KMS-11 (cell line): ENCODE measurements around the gene PPP1R13B.
A peak's percentile ranks its signal among the peaks of the same experiment; 100 is the strongest.

Experiments used
- H2AFZ ChIP-seq: fragments of 200-600 bp; sonication (generic); 2 replicates; pipeline ENCODE4 v1.6.1; 2016; ENCODE audit warnings: antibody characterized with exemption, mixed run types, low read depth
- H3K27ac ChIP-seq: fragments of 200-600 bp; sonication (generic); 2 replicates; pipeline ENCODE4 v1.6.1; 2016; ENCODE audit warnings: mild to moderate bottlenecking, mixed run types
- H3K27me3 ChIP-seq: fragments of 200-600 bp; sonication (generic); 2 replicates; pipeline ENCODE4 v1.6.1; 2017; ENCODE audit warnings: mild to moderate bottlenecking, low read depth, mixed run types, moderate library complexity; ENCODE audit not compliant: insufficient read depth
- H3K36me3 ChIP-seq: fragments of 200-600 bp; sonication (generic); 2 replicates; pipeline ENCODE4 v1.6.1; 2017; ENCODE audit warnings: mild to moderate bottlenecking, mixed run types; ENCODE audit not compliant: insufficient read depth
- H3K4me1 ChIP-seq: fragments of 200-600 bp; sonication (generic); 2 replicates; pipeline ENCODE4 v1.6.1; 2016; ENCODE audit warnings: mild to moderate bottlenecking, low read depth, mixed run types; ENCODE audit not compliant: poor library complexity, severe bottlenecking
- H3K4me2 ChIP-seq: fragments of 200-600 bp; sonication (generic); 2 replicates; pipeline ENCODE4 v1.7.0; 2016; ENCODE audit warnings: mild to moderate bottlenecking, mixed run types
- H3K4me3 ChIP-seq: fragments of 200-600 bp; sonication (generic); IDR thresholded peaks from 2 replicates; pipeline ENCODE4 v1.6.1; 2017; ENCODE audit warnings: low read depth, low read length, mixed read lengths; ENCODE audit not compliant: insufficient read depth
- H3K79me2 ChIP-seq: fragments of 200-600 bp; sonication (generic); 2 replicates; pipeline ENCODE4 v1.6.1; 2016; ENCODE audit warnings: low read depth, mixed run types; ENCODE audit not compliant: insufficient read depth
- H3K9ac ChIP-seq: fragments of 200-600 bp; sonication (generic); 2 replicates; pipeline ENCODE4 v1.6.1; 2016; ENCODE audit warnings: mild to moderate bottlenecking, mixed run types
- H4K20me1 ChIP-seq: fragments of 200-600 bp; sonication (generic); 2 replicates; pipeline ENCODE4 v1.6.1; 2016; ENCODE audit warnings: mild to moderate bottlenecking, mixed run types; ENCODE audit not compliant: insufficient read depth
- TF ChIP-seq, protein P1 (sequence below): fragments of 200-600 bp; sonication (generic); conservative IDR thresholded peaks from 2 replicates; pipeline ENCODE4 v1.6.1; 2017; ENCODE audit warnings: low read depth, mild to moderate bottlenecking, antibody characterized with exemption, low read length, moderate library complexity, mixed read lengths

PPP1R13B gene

DNA sequence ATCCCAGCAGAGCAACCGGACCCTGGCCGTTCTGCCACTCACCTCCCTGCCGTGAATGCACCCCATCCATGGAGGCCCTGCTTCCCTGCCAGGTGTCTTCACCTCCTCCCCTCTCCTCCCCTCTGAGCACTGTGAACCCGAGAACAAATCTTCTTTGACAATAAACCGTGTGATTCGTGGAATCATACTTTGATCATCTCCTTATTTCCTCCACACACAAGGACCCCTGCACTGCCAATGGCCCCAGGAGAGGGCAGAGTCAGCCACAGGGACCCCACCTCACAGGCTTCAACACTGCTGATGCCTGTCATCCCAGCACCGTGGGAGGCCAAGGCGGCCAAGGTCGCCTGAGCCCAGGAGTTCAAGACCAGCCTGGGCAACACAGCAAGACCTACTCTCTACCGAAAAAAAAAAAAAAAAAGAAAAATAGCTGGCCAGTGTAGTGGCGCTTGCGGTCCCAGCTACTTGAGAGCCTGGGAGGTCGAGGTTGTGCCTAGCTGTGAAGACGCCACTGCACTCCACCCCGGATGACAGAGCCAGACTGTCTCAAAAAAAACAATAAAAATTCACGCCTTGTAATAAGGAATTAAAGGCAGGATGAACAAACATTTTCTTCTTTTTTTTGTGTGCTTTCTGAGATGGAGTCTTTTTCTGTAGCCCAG, 133.2 kb downstream of the PPP1R13B start:
- TF ChIP-seq, protein P1, sequence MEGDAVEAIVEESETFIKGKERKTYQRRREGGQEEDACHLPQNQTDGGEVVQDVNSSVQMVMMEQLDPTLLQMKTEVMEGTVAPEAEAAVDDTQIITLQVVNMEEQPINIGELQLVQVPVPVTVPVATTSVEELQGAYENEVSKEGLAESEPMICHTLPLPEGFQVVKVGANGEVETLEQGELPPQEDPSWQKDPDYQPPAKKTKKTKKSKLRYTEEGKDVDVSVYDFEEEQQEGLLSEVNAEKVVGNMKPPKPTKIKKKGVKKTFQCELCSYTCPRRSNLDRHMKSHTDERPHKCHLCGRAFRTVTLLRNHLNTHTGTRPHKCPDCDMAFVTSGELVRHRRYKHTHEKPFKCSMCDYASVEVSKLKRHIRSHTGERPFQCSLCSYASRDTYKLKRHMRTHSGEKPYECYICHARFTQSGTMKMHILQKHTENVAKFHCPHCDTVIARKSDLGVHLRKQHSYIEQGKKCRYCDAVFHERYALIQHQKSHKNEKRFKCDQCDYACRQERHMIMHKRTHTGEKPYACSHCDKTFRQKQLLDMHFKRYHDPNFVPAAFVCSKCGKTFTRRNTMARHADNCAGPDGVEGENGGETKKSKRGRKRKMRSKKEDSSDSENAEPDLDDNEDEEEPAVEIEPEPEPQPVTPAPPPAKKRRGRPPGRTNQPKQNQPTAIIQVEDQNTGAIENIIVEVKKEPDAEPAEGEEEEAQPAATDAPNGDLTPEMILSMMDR = no peak
- H3K4me1 ChIP-seq = no peaks in the 10 kb centered on the region
- H3K36me3 ChIP-seq = no peaks in the 10 kb centered on the region
- H3K4me2 ChIP-seq = peak overlapping the region; percentile 48; the same call in 1 of the 2 replicates
- no peak overlapping the region for H3K4me3 ChIP-seq
- H3K27me3 ChIP-seq = no peaks in the 10 kb centered on the region
- H3K27ac ChIP-seq = peak overlapping the region; percentile 77; the same call in 1 of the 2 replicates
- peak overlapping the region; percentile 89; the same call in 1 of the 2 replicates for H3K9ac ChIP-seq
- no peaks in the 10 kb centered on the region for H4K20me1 ChIP-seq
- no peak overlapping the region for H2AFZ ChIP-seq
- H3K79me2 ChIP-seq = peaks cover 15% of the 10 kb centered on the region; the same call in 1 of the 2 replicates

DNA sequence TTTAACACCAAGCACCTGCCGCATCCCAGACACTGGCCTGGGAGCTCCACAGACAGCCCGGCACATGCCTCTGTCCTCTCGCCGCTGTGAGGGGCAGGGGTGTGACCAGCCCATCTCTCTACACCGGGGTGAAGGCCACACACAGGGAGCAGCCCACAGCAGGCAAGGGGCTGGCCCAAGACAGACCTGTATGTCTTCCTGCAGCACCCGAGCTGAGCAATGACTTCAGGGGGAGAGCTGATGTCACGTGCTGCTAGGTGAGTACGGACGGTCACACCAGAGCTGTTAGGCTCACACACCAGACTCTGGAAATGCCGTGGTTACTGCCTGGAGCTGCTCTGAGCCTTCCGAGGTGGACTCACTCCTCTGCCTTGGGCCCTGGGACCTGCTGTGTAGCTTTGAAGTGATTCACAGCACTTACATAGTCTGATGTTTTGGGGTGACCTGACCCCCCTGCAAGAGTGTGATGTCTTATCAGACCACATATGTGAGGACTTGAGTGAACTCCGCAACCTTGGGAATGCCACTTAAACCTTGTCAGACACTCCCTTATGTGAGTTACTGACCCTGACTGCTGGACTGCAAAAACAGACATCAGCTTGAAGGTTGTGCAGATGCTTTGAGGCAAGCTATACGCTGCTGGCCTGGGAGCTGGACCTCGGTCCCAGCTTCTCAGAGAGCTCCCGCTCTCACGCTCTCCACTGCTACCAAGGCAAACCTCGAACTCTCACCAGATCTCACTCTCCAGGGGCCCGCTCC, 133.9 kb downstream of the PPP1R13B start:
- peaks cover 15% of the 10 kb centered on the region; the same call in 1 of the 2 replicates for H3K79me2 ChIP-seq
- TF ChIP-seq, protein P1 = no peak
- no peak overlapping the region for H3K9ac ChIP-seq
- no peak overlapping the region for H2AFZ ChIP-seq
- H3K4me1 ChIP-seq = no peaks in the 10 kb centered on the region
- H3K4me3 ChIP-seq = no peak overlapping the region
- H3K27ac ChIP-seq = no peak overlapping the region
- no peaks in the 10 kb centered on the region for H3K27me3 ChIP-seq
- H3K36me3 ChIP-seq = no peaks in the 10 kb centered on the region
- no peaks in the 10 kb centered on the region for H4K20me1 ChIP-seq
- H3K4me2 ChIP-seq = no peak overlapping the region; the same call in 1 of the 2 replicates

DNA sequence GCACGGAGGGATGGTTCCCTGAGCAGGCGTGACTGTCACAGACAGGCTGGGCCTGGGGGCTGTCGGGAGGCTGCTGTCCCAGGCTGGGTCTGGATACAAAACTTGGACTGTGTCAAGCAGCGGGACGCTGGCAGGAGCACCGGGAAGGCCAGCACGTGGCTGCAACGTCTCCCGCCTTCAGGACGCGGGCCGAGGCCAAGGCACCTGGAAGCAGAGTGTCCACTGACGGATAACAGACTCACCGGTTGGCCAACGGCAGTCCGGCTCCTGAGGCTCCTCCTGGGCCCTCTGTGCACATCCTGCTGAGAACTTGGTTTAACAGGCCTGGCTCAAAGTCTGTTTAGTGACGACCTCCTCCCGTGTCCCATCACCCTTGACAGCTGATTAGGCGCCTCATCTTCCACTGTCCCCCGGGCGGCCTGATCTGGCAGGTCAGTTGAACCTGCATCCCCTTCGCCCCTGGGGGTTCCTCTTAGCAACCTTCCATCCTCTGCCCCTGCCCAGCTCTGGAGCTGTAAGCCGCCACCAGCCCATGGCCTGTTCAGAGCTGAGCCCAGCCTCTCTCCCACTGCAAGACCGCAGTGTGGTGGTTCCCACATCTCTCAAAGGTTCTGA, 134.6 kb downstream of the PPP1R13B start:
- no peak overlapping the region for H2AFZ ChIP-seq
- TF ChIP-seq, protein P1 = no peak
- H3K4me1 ChIP-seq = no peaks in the 10 kb centered on the region
- peaks cover 15% of the 10 kb centered on the region; the same call in 1 of the 2 replicates for H3K79me2 ChIP-seq
- H3K27me3 ChIP-seq = no peaks in the 10 kb centered on the region
- H3K27ac ChIP-seq = no peak overlapping the region
- H3K9ac ChIP-seq = no peak overlapping the region
- H3K4me2 ChIP-seq = no peak overlapping the region
- H3K36me3 ChIP-seq = no peaks in the 10 kb centered on the region
- no peaks in the 10 kb centered on the region for H4K20me1 ChIP-seq
- H3K4me3 ChIP-seq = no peak overlapping the region

DNA sequence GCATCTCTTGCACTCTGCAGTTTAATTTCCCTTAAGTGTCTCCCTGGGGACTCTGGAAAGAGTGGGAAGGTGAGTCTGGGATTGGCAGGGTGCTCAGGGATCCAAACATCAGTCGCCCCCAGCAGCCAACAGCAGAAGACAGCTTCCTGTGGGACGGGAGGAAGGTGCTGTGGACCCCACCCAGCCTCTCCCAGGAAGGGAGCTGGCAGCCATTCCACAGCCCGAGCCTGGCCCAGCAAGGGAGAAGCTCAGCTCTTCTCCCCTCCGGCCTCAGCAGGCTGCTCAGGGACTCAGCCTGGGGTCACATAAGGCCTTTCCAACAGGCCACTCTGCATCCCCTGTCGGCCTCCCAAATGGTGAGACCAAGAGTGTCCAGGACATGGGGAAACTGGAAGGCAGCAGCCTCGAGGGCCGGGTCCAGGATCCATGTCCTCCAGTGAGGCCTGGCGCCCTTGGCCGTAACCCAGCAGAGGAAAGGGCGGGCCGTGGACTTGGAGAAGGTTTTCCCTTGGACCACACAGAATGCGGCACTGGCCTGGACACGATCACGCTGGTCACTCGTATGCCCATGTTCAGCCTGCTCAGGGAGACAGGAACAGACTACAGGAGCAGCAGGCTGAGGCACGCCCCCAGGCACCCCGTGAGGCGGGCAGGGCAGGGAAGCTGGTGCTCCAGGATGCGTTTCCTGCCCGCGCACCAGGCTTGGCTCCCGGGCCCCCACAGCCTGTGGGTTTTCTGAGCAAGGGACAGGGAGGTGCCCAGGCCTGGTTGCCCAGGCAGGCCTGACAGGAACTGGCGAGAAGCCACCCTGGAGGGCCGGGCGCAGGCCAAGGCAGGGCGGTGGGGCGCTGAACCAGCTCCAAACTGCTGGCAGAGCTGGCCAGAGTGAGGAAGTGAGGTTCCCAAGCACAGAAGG, 135.6 kb downstream of the PPP1R13B start:
- H3K27ac ChIP-seq = no peak overlapping the region
- H3K4me1 ChIP-seq = no peaks in the 10 kb centered on the region
- TF ChIP-seq, protein P1 = no peak
- H2AFZ ChIP-seq = no peak overlapping the region
- H3K36me3 ChIP-seq = no peaks in the 10 kb centered on the region
- H3K79me2 ChIP-seq = peaks cover 15% of the 10 kb centered on the region; the same call in 1 of the 2 replicates
- H3K4me2 ChIP-seq = no peak overlapping the region
- no peak overlapping the region for H3K4me3 ChIP-seq
- no peaks in the 10 kb centered on the region for H3K27me3 ChIP-seq
- H3K9ac ChIP-seq = no peak overlapping the region
- no peaks in the 10 kb centered on the region for H4K20me1 ChIP-seq
